ENCODE results near the gene C6orf120. TPM values are rescaled to one million over a fixed set of nuclear protein-coding genes. Genes with fewer than 3 reads are reported as not detected.

Gene C6orf120
- total and polyA plus RNA-seq, 2 of the 13 experiments (the other 11 are each of a cell fraction or from before 2014, with no cell fraction given), result 21.7 to 29.9 TPM

DNA sequence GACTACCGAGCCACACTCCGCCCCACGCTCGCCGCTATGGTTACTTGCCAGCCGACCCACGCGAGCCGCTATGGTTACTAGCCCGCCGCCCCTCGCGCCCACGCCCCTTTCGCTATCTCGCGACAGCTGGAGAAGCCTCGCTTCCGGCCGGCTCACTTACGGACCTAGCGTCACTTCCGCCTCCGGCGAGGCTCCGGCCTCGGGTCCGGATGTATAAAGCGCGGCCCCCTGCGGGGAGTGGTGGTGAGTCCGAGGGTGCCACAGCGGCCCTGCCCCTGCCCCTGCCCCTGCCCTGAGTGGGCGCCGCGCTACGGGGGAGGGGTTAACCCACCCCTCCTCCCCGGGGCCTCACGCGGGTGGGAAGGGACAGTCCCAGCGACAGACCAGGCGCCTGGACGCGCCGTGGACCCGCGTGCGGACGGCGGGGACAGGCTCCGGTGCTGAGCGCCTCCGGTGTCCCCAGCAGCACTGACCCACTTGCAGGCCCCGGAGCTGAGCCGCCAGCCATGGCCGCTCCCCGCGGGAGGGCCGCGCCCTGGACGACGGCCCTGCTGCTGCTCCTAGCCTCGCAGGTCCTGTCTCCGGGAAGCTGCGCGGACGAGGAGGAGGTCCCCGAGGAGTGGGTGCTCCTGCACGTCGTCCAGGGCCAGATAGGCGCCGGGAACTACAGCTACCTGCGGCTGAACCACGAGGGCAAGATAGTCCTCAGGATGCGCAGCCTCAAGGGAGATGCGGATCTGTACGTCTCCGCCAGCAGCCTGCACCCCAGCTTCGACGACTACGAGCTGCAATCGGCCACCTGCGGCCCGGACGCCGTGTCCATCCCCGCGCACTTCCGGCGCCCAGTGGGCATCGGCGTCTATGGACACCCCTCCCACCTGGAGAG lies at the start of gene C6orf120, which contains the start of gene WDR27 (continued):
- no peak for TF ChIP-seq ZNF644 (CRISPR knock-in tag; IDR thresholded peaks at IDR 0.05; ENCODE audit: low read depth)
- peak; percentile 92 for TF ChIP-seq ZSCAN5A (CRISPR knock-in tag; IDR thresholded peaks at IDR 0.05; ENCODE audit: borderline replicate concordance)
- peak; percentile 75; the same call in 1 of the 2 replicates for TF ChIP-seq RARG (CRISPR knock-in tag; IDR thresholded peaks at IDR 0.05; ENCODE audit: low read depth)
- peak; percentile 53; the same call in 1 of the 2 replicates for TF ChIP-seq BHLHE40 (IDR thresholded peaks at IDR 0.05; ENCODE audit: low read length)
- no peak for TF ChIP-seq HHEX (CRISPR knock-in tag; IDR thresholded peaks at IDR 0.05)
- TF ChIP-seq FOXM1 (CRISPR knock-in tag; IDR thresholded peaks at IDR 0.05), result 0 out of 2 replicates have a peak, but pooled peaks have one; percentile 32
- TF ChIP-seq ZNF775 (CRISPR knock-in tag; IDR thresholded peaks at IDR 0.05; ENCODE audit: borderline replicate concordance), result peak; percentile 74; the same call in 1 of the 2 replicates
- 0 out of 2 replicates have a peak, but pooled peaks have one; percentile 40 for TF ChIP-seq ZNF232 (CRISPR knock-in tag; IDR thresholded peaks at IDR 0.05; ENCODE audit: borderline replicate concordance)
- TF ChIP-seq ZNF883 (CRISPR knock-in tag; IDR thresholded peaks at IDR 0.05; ENCODE audit: not compliant biosample characterization), result peak; percentile 97
- TF ChIP-seq, protein P1, sequence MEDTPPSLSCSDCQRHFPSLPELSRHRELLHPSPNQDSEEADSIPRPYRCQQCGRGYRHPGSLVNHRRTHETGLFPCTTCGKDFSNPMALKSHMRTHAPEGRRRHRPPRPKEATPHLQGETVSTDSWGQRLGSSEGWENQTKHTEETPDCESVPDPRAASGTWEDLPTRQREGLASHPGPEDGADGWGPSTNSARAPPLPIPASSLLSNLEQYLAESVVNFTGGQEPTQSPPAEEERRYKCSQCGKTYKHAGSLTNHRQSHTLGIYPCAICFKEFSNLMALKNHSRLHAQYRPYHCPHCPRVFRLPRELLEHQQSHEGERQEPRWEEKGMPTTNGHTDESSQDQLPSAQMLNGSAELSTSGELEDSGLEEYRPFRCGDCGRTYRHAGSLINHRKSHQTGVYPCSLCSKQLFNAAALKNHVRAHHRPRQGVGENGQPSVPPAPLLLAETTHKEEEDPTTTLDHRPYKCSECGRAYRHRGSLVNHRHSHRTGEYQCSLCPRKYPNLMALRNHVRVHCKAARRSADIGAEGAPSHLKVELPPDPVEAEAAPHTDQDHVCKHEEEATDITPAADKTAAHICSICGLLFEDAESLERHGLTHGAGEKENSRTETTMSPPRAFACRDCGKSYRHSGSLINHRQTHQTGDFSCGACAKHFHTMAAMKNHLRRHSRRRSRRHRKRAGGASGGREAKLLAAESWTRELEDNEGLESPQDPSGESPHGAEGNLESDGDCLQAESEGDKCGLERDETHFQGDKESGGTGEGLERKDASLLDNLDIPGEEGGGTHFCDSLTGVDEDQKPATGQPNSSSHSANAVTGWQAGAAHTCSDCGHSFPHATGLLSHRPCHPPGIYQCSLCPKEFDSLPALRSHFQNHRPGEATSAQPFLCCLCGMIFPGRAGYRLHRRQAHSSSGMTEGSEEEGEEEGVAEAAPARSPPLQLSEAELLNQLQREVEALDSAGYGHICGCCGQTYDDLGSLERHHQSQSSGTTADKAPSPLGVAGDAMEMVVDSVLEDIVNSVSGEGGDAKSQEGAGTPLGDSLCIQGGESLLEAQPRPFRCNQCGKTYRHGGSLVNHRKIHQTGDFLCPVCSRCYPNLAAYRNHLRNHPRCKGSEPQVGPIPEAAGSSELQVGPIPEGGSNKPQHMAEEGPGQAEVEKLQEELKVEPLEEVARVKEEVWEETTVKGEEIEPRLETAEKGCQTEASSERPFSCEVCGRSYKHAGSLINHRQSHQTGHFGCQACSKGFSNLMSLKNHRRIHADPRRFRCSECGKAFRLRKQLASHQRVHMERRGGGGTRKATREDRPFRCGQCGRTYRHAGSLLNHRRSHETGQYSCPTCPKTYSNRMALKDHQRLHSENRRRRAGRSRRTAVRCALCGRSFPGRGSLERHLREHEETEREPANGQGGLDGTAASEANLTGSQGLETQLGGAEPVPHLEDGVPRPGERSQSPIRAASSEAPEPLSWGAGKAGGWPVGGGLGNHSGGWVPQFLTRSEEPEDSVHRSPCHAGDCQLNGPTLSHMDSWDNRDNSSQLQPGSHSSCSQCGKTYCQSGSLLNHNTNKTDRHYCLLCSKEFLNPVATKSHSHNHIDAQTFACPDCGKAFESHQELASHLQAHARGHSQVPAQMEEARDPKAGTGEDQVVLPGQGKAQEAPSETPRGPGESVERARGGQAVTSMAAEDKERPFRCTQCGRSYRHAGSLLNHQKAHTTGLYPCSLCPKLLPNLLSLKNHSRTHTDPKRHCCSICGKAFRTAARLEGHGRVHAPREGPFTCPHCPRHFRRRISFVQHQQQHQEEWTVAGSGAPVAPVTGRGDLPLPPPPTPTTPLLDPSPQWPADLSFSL (CRISPR knock-in tag; IDR thresholded peaks at IDR 0.05), result peak; percentile 4; the same call in 1 of the 2 replicates
- TF ChIP-seq ERF (CRISPR knock-in tag; IDR thresholded peaks at IDR 0.05), result peak; percentile 65; the same call in 1 of the 2 replicates
- TF ChIP-seq ZNF891 (CRISPR knock-in tag; IDR thresholded peaks at IDR 0.05), result peak; percentile 76; the same call in 1 of the 2 replicates
- TF ChIP-seq SOX6 (IDR thresholded peaks at IDR 0.05), result no peak
- TF ChIP-seq SOX6 (CRISPR knock-in tag; IDR thresholded peaks at IDR 0.05), result peak; percentile 28
- TF ChIP-seq EZH2 (conservative IDR thresholded peaks at IDR 0.05; ENCODE audit: low read depth, low read length), result no peak
- TF ChIP-seq HDAC1 (CRISPR knock-in tag; IDR thresholded peaks at IDR 0.05), result peak; percentile 96
- TF ChIP-seq PHF20 (CRISPR knock-in tag; IDR thresholded peaks at IDR 0.05), result peak; percentile 90
- TF ChIP-seq ZNF746 (CRISPR knock-in tag; IDR thresholded peaks at IDR 0.05), result no peak; the same call in 1 of the 2 replicates
- TF ChIP-seq FIP1L1 (IDR thresholded peaks at IDR 0.05; ENCODE audit: borderline replicate concordance, insufficient read depth, low read depth, low read length), result 0 out of 2 replicates have a peak, but pooled peaks have one; percentile 38
